ENCODE results near the gene PDE4D.

The PDE4D gene

GRCh38 chr5:59296317-59297264, 596.9 kb downstream of the PDE4D start:
- no peaks in the 10 kb centered on the region for H3K36me3 ChIP-seq (ENCODE audit: insufficient read depth, insufficient read length, low read length)
- TF ChIP-seq YY1 (IDR thresholded peaks at IDR 0.05; ENCODE audit: insufficient read depth, insufficient read length), result no peak
- TF ChIP-seq ZNF274 (IDR thresholded peaks at IDR 0.05; ENCODE audit: low read depth, low read length), result no peak
- no peak overlapping the region for H3K4me3 ChIP-seq (ENCODE audit: insufficient read length, low read depth)
- no peaks in the 10 kb centered on the region for H3K4me1 ChIP-seq (ENCODE audit: insufficient read depth, insufficient read length)
- H3K9me3 ChIP-seq (ENCODE audit: insufficient read depth, low read length), result no peaks in the 10 kb centered on the region
- H3K27me3 ChIP-seq (ENCODE audit: insufficient read depth, insufficient read length), result no peaks in the 10 kb centered on the region
- no peak overlapping the region for H3K9ac ChIP-seq (ENCODE audit: insufficient read length, low read depth)
- no peak for DNase-seq (ENCODE audit: low read depth, low spot score)

DNA sequence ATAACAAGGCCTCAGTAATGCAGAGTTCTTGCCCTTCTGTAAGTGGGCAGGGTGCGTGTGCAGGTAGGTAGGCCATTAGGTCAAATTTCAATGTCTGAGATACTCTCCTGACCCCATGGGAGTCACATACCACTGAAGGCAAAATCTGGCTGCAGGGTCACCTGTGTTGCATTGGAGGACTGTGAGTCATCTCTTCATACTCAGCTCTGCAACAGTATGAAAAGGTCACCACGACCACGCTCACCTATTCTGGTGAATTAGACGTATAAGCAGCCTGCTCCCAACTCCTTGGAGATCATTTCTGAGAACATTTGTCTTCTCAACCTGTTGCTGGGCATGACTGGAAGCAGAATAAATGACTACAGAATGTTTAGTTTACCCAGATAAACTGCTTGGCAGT, 599.8 kb downstream of the PDE4D start:
- no peaks in the 10 kb centered on the region for H3K27me3 ChIP-seq (ENCODE audit: insufficient read depth, insufficient read length)
- TF ChIP-seq YY1 (IDR thresholded peaks at IDR 0.05; ENCODE audit: insufficient read depth, insufficient read length) (no peak), SUZ12 (IDR thresholded peaks at IDR 0.05; ENCODE audit: extremely low read depth, insufficient read depth, insufficient read length) (no peak), ZNF274 (IDR thresholded peaks at IDR 0.05; ENCODE audit: low read depth, low read length) (no peak)
- no peaks in the 10 kb centered on the region for H3K4me1 ChIP-seq (ENCODE audit: insufficient read depth, insufficient read length)
- H3K36me3 ChIP-seq (ENCODE audit: insufficient read depth, insufficient read length, low read length), result no peaks in the 10 kb centered on the region
- H3K4me3 ChIP-seq (ENCODE audit: insufficient read length, low read depth), result no peak overlapping the region
- no peak overlapping the region for H3K9ac ChIP-seq (ENCODE audit: insufficient read length, low read depth)
- H3K9me3 ChIP-seq (ENCODE audit: insufficient read depth, low read length), result no peaks in the 10 kb centered on the region
- DNase-seq (ENCODE audit: low read depth, low spot score), result no peak

- no peak for DNase-seq (ENCODE audit: low read depth, low spot score)
- H3K4me1 ChIP-seq (ENCODE audit: insufficient read depth, insufficient read length), result no peaks in the 10 kb centered on the region
- H3K4me3 ChIP-seq (ENCODE audit: insufficient read length, low read depth), result no peak overlapping the region
- no peak overlapping the region for H3K9ac ChIP-seq (ENCODE audit: insufficient read length, low read depth)
- TF ChIP-seq YY1 (IDR thresholded peaks at IDR 0.05; ENCODE audit: insufficient read depth, insufficient read length) (no peak), SUZ12 (IDR thresholded peaks at IDR 0.05; ENCODE audit: extremely low read depth, insufficient read depth, insufficient read length) (no peak), ZNF274 (IDR thresholded peaks at IDR 0.05; ENCODE audit: low read depth, low read length) (no peak)
- H3K9me3 ChIP-seq (ENCODE audit: insufficient read depth, low read length), result no peaks in the 10 kb centered on the region
- no peaks in the 10 kb centered on the region for H3K36me3 ChIP-seq (ENCODE audit: insufficient read depth, insufficient read length, low read length)
- H3K27me3 ChIP-seq (ENCODE audit: insufficient read depth, insufficient read length), result no peaks in the 10 kb centered on the region
Measured at GRCh38 chr5:59291941-59292340, 601.6 kb downstream of the PDE4D start.

DNA sequence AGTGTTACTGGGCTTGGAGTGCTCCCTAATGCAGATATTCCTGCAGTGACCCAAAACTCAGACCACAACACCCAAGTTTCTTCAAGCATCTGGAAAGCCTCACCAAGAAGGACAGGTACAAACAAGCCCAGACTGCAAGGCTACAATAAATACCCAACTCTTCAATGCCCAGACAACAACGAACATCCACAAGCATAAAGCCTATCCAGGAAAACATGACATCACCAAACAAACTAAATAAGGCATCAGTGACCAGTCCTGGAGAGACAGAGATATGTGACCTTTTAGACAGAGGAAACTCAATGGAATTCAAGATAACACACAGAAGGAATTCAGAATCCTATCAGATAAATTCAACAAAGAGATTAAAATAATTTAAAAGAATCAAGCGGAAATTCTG, 605.6 kb downstream of the PDE4D start:
- Histone ChIP-seq H3K27me3 (ENCODE audit: insufficient read depth, insufficient read length) (no peaks in the 10 kb centered on the region), H3K36me3 (ENCODE audit: insufficient read depth, insufficient read length, low read length) (no peaks in the 10 kb centered on the region), H3K4me3 (ENCODE audit: insufficient read length, low read depth) (no peak overlapping the region), H3K9ac (ENCODE audit: insufficient read length, low read depth) (no peak overlapping the region), H3K4me1 (ENCODE audit: insufficient read depth, insufficient read length) (no peaks in the 10 kb centered on the region), H3K9me3 (ENCODE audit: insufficient read depth, low read length) (no peaks in the 10 kb centered on the region)
- DNase-seq (ENCODE audit: low read depth, low spot score), result no peak
- no peak for TF ChIP-seq YY1 (IDR thresholded peaks at IDR 0.05; ENCODE audit: insufficient read depth, insufficient read length)
- no peak for TF ChIP-seq ZNF274 (IDR thresholded peaks at IDR 0.05; ENCODE audit: low read depth, low read length)
- TF ChIP-seq SUZ12 (IDR thresholded peaks at IDR 0.05; ENCODE audit: extremely low read depth, insufficient read depth, insufficient read length), result no peak

GRCh38 chr5:59287361-59287760, 606.2 kb downstream of the PDE4D start:
- no peak for DNase-seq (ENCODE audit: low read depth, low spot score)
- no peaks in the 10 kb centered on the region for H3K36me3 ChIP-seq (ENCODE audit: insufficient read depth, insufficient read length, low read length)
- no peak overlapping the region for H3K4me3 ChIP-seq (ENCODE audit: insufficient read length, low read depth)

DNA sequence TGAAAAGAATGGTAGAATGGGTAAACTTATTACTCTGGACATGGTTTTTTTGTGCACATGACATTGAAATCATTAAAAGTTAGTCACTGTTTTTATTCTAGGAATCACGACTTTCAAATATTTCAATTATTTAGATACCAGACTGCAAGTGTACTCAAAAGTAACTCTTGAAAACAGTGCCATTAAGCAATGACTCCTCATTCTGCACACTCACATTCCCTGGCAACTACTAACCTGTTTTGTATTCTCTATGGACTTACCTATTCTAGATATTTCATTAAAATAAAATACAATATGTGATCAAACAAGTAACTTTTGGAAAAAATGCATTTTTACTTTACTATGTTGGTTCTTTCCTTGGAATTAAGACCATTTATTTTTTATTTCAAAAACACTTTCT, 607.0 kb downstream of the PDE4D start:
- Histone ChIP-seq H3K27me3 (ENCODE audit: insufficient read depth, insufficient read length) (no peaks in the 10 kb centered on the region), H3K9me3 (ENCODE audit: insufficient read depth, low read length) (no peaks in the 10 kb centered on the region), H3K36me3 (ENCODE audit: insufficient read depth, insufficient read length, low read length) (no peaks in the 10 kb centered on the region), H3K4me3 (ENCODE audit: insufficient read length, low read depth) (no peak overlapping the region), H3K9ac (ENCODE audit: insufficient read length, low read depth) (no peak overlapping the region), H3K4me1 (ENCODE audit: insufficient read depth, insufficient read length) (no peaks in the 10 kb centered on the region)
- no peak for DNase-seq (ENCODE audit: low read depth, low spot score)
- no peak for TF ChIP-seq ZNF274 (IDR thresholded peaks at IDR 0.05; ENCODE audit: low read depth, low read length)
- no peak for TF ChIP-seq SUZ12 (IDR thresholded peaks at IDR 0.05; ENCODE audit: extremely low read depth, insufficient read depth, insufficient read length)
- no peak for TF ChIP-seq YY1 (IDR thresholded peaks at IDR 0.05; ENCODE audit: insufficient read depth, insufficient read length)

More at GRCh38 chr5:59287361-59287760, 606.2 kb downstream of the PDE4D start:
- Histone ChIP-seq H3K9me3 (ENCODE audit: insufficient read depth, low read length) (no peaks in the 10 kb centered on the region), H3K9ac (ENCODE audit: insufficient read length, low read depth) (no peak overlapping the region), H3K27me3 (ENCODE audit: insufficient read depth, insufficient read length) (no peaks in the 10 kb centered on the region), H3K4me1 (ENCODE audit: insufficient read depth, insufficient read length) (no peaks in the 10 kb centered on the region)
- TF ChIP-seq YY1 (IDR thresholded peaks at IDR 0.05; ENCODE audit: insufficient read depth, insufficient read length) (no peak), ZNF274 (IDR thresholded peaks at IDR 0.05; ENCODE audit: low read depth, low read length) (no peak), SUZ12 (IDR thresholded peaks at IDR 0.05; ENCODE audit: extremely low read depth, insufficient read depth, insufficient read length) (no peak)

- Histone ChIP-seq H3K9me3 (ENCODE audit: insufficient read depth, low read length) (no peaks in the 10 kb centered on the region), H3K4me3 (ENCODE audit: insufficient read length, low read depth) (no peak overlapping the region), H3K4me1 (ENCODE audit: insufficient read depth, insufficient read length) (no peaks in the 10 kb centered on the region), H3K36me3 (ENCODE audit: insufficient read depth, insufficient read length, low read length) (no peaks in the 10 kb centered on the region), H3K9ac (ENCODE audit: insufficient read length, low read depth) (no peak overlapping the region), H3K27me3 (ENCODE audit: insufficient read depth, insufficient read length) (no peaks in the 10 kb centered on the region)
- no peak for DNase-seq (ENCODE audit: low read depth, low spot score)
- no peak for TF ChIP-seq SUZ12 (IDR thresholded peaks at IDR 0.05; ENCODE audit: extremely low read depth, insufficient read depth, insufficient read length)
- TF ChIP-seq YY1 (IDR thresholded peaks at IDR 0.05; ENCODE audit: insufficient read depth, insufficient read length), result no peak
- TF ChIP-seq ZNF274 (IDR thresholded peaks at IDR 0.05; ENCODE audit: low read depth, low read length), result no peak
Measured at GRCh38 chr5:59285300-59286016, 608.1 kb downstream of the PDE4D start.

Measured in NT2/D1 (cell line).